ENCODE results near the gene GGT6. TPM values are rescaled to one million over a fixed set of nuclear protein-coding genes. Genes with fewer than 3 reads are reported as not detected.

Gene GGT6
- total RNA-seq, 1 donor from 2014 or later: not detected

- no peak for DNase-seq (ENCODE audit: low spot score)
These were observed 15.8 kb upstream of the GGT6 start for GRCh38 chr17:4576161-4576558.

DNA sequence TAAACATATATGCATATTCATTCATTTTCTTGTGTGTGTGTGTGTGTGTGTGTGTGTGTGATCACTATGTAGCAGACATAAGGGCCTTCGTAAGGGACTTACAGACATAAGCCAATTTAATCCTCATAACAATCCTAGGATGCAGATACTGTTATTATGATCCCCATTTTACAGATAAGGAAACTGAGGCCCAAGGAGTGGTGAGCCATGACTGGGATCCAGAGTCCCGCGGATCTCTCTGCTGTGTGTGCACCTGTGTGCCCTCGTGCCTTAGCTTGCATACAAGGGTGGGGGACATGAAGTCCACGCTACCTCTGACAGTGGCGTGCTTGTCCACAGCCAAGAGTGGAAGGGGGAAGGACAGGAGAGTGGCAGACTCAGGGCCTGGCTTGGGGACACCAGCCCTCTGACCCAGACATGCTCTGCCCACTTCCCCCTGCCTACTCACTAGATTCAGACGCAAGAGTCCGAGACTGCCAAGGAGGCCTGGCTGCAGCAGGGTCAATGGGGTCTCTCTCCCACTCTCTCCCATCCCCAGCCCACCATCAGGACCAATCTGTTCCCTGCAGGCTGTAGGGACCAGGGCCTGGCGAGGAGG lies 14.2 kb upstream of the GGT6 start:
- DNase-seq (ENCODE audit: low spot score): no peak

GRCh38 chr17:4573669-4574068 lies 13.3 kb upstream of the GGT6 start:
- no peak for DNase-seq (ENCODE audit: low spot score)

DNA sequence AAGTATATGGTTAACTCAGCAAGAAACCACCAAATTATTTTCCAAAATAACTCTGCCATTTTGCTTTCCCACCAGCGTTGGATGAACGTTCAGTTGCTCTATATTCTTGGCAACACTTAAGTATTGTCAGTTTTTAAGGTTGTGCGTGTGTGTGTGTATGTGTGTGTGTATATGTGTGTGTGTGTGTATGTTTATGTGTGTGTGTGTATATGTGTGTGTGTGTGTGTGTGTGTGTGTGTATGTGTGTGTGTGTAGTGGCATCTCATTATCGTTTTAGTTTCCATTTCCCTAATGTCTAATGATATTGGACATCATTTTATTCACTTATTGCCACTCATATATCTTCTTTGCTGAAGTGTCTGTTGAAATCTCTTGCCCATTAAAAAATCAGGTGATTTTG lies 12.7 kb upstream of the GGT6 start:
- DNase-seq (ENCODE audit: low spot score): no peak

DNA sequence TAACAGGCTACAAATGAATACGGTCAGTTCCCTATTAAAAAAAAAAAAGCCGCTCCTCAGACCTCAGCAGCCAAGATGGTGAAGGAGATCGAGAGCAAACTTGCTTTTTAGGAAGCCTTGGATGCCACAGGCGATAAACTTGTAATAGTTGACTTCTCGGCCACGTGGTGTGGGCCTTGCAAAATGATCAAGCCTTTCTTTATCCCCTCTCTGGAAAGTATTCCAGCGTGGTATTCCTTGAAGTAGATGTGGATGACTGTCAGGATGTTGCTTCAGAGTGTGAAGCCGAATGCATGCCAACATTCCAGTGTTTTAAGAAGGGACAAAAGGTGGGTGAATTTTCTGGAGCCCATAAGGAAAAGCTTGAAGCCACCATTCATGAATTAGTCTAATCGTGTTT lies 11.8 kb upstream of the GGT6 start:
- DNase-seq (ENCODE audit: low spot score): no peak

DNA sequence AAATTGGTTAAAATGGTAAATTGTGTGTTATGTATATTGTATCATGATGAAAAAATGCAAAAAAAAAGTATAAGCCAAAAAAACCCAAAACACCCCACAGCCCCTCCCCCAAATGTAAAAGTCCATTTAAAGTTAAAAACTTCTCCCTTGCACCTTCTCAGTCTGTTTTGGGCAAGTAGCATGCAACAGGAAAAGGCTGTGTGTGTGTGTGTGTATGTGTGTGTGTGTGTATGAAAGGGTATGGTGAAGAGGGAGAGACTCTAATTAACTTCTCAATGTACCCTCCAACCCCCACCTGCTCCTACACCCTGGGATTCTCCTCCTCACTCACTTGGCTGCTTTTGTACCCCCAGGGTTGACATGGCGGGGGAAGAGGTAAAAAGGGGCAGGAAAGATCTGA lies 9.2 kb upstream of the GGT6 start:
- DNase-seq (ENCODE audit: low spot score): no peak

DNA sequence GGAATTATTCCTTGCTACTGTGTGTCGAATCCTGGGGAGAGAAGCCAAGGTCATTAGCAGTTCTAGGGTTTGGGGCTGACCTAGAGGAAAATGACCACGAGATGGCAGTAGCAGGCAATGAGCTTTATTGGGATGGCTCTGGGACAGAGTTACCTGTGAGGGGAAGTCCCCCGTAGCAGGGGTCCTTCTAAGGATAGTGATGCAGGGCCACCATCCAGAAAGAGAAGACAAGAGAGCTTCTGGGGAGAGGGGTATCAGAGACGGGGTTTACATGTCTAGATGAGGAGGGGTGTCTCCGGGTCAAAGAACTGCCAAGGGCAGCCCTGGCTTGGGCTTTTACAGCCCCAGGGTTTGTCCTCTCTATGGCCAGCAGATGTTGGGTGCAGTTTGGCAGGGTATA lies 6.4 kb upstream of the GGT6 start:
- DNase-seq (ENCODE audit: low spot score): no peak

- no peak for DNase-seq (ENCODE audit: low spot score)
These were observed 5.1 kb upstream of the GGT6 start for GRCh38 chr17:4565209-4566141.

DNA sequence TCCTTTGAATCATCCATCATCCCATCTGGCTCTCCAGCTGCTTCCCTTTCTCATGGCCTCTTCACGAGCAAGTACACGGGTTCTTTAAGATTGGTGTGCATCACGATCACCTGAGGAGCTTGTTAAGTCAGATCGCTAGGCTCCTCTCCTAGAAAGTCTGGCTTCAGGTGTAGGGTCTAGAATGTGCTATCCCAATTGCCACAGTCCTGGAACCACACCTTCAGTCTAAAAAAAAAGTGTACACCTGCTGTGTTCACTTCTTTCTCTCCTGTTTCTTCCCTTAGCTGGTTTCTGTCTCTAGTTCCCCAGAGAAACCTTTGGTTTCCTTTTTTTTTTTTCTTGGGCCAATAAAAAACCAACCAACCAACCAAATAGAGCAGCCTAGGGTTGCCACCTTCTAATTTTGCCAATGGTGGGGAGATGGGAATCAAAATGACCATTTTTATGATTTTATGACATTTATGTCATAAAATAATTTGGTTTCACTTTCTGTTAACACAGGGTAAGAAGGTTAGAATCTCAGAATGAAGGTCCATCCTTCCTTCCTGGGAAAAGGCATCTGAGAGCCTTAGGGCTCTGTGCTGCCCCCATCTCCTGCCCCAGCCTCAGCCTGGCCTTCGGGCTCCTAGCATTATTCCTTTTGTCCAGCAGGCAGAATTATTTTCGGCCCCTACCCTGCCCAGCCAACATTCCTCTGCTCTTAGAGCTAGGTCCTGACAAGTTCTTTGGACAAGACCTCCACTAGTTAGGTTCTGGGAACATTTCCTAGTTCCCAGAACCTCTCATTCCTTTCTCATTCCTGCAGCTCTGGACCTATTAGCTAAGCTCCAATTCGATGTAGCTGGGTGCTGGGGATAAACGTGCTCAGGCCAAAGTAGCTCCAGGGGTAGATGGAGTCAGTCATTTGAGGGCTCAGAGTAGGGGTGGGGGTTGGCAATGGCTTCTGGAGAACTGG lies 1.9 kb upstream of the GGT6 start:
- no peak for DNase-seq (ENCODE audit: low spot score)

GRCh38 chr17:4560837-4561256 lies 470 bp upstream of the GGT6 start:
- no peak for DNase-seq (ENCODE audit: low spot score)

DNA sequence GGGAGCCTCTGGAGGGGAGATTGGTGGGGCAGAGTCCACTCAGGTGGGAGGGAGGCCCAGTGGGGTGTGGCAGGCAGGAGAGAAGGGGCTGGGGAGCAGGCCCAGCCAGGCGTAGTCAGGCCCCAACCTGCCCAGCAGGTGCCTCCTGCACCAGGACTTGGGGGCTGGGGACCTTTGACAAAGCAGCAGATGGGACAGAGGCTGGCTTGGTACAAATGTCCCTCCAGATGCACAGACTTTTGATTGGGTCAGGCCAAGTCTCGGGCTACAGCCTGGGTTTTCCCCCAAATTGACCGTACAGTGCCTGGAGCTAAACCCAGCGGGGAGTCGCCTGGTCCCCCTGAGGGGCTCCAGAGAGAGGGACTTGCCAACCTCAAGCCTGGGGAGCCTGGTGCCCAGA lies 411 bp downstream of the GGT6 start:
- DNase-seq (ENCODE audit: low spot score): no peak

GRCh38 chr17:4559139-4559791 lies 1.1 kb downstream of the GGT6 start:
- no peak for DNase-seq (ENCODE audit: low spot score)

- DNase-seq (ENCODE audit: low spot score): no peak
These were observed 1.9 kb downstream of the GGT6 start for GRCh38 chr17:4558347-4558971.

GRCh38 chr17:4557626-4558346 lies 2.6 kb downstream of the GGT6 start:
- no peak for DNase-seq (ENCODE audit: low spot score)

DNA sequence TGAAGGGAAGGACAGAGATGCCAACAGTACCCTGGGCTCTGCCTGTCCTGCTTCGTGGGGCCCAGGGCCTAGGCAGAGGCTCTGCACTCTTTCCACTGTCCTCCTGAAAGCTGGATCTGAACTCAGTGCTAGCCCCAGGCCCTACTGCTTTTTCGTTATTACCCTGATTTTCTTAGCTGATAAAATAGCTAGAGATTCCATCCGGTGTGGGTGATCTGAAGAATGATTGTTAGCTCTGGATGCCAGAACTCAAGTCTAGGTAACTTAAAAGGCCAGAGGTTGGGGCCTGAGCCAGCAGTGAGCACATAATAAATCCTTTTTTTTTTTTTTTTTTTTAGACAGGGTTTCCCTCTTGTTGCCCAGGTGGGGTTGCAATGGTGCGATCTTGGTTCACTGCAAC lies 3.4 kb downstream of the GGT6 start:
- no peak for DNase-seq (ENCODE audit: low spot score)

- DNase-seq (ENCODE audit: low spot score): no peak
These were observed 4.3 kb downstream of the GGT6 start for GRCh38 chr17:4555873-4556759.

GRCh38 chr17:4554997-4555799 lies 5.2 kb downstream of the GGT6 start, which contains the start of gene MYBBP1A:
Gene MYBBP1A (minus strand): TSS chr17:4555384. CDS start chr17:4555324, 60 bp downstream.
- peak; percentile 99 for DNase-seq (ENCODE audit: low spot score)

GRCh38 chr17:4554441-4554996 lies 5.9 kb downstream of the GGT6 start:
- no peak for DNase-seq (ENCODE audit: low spot score)

All from mesenteric fat pad (tissue), 1 donor.